HG02852 (cell line): ENCODE measurements around the gene INPP4B.

Experiments used
- ATAC-seq: cut with Tn5 transposase; IDR thresholded peaks from one replicate; pipeline ENCODE4 v1.9.1; 2021; ENCODE audit warnings: mild to moderate bottlenecking, moderate library complexity; ENCODE audit not compliant: unreplicated experiment

INPP4B gene

DNA sequence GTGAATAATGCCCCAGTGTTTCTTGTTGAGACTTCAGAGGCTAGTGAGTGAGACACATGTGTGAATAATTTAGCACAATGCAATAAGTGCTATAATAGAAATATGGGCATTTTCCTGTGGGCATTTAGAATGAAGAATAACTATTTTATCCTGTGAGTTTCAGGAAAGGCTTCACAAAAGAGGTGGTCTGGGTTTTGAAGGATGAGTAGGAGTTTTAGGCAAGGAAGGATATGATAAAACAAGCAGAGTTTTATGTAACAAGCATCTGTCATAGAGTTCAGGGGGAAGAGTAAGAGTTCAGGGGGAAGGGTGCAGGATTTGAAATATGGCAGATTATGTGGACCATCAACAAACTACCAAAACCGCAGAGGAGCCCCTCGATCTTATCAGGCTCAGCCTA lies 529.2 kb downstream of the INPP4B start:
- no peak for ATAC-seq

GRCh38 chr4:142316025-142316424 lies 530.1 kb downstream of the INPP4B start:
- ATAC-seq: no peak

DNA sequence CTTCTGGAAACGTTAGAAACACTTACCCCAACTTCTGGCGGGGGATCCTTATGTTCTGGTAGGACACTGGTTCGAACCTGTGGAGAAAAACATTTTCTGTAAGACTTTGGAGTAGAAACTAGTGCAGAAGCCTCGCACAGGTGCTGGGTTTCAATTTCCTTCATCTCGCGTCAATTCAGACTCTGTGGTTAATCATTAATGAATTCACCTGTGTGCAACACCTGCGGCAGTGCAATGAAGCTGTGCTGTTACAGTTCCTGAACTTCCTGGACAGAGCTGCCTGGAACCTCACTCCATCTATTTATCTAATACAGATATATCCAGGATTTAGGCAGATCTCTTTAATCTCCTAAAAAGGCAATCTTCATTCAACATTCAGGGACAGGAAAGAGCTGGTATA lies 531.4 kb downstream of the INPP4B start:
- no peak for ATAC-seq

- no peak for ATAC-seq
These were observed 531.9 kb downstream of the INPP4B start for GRCh38 chr4:142314247-142314646.

GRCh38 chr4:142312391-142312790 lies 533.7 kb downstream of the INPP4B start:
- no peak for ATAC-seq

- ATAC-seq: no peak
These were observed 534.2 kb downstream of the INPP4B start for GRCh38 chr4:142311916-142312315.

- ATAC-seq: no peak
These were observed 536.3 kb downstream of the INPP4B start for GRCh38 chr4:142309772-142310171.

DNA sequence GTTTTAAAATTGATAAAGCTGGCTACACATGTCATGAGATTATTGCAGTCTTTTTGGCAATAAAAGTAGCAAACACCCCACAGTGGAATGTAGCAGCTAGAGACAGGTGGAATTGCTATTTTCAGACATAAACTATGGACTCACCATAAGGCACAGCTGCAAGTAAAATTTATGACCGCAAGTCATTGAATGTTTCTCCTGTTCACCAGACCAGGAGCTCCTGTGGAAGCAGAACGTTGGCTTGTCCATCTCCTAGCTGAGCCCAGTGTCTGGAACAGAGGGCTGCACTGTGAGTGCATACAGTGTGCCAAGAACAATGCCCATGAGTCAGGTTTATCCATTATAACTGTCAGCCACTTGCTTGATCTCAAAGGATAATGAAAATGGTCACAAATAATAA lies 538.2 kb downstream of the INPP4B start:
- no peak for ATAC-seq

GRCh38 chr4:142297313-142297712 lies 548.8 kb downstream of the INPP4B start:
- no peak for ATAC-seq

DNA sequence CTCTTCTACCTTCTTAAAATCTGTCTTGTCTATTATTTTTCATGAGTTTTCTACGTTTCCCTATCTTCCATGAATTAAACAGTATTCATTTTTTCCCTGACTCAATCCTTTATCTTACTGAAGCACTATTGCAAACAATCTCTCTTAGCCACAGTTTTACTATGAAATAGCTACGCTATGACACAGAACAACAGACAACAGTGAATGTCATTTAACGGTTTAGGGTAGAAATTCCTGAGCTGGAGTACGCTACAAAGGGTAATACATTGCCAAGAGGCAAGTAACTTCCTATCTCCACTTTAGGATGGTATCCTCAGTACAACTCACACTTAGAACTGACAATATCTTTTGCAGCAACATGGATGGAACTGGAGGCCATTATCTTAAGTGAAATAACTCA lies 552.6 kb downstream of the INPP4B start:
- ATAC-seq: no peak

DNA sequence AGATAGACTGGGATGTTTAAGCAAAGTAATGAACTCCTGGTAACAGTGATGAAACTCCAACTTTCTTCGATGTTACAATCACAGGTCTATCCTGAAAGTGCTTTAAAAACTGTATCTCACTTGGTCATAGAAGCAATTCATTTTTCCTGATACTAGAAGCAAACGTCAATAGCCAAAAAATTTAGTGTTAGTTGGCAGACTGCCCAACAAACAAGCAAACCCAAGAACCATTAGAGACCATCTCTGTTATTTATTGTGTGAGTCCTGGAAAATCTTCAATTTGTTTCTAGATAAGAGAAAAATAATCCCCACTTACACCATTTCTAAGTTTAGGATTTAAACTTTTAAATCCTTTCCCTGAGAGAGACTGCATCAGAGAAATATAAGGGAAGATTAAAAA lies 553.9 kb downstream of the INPP4B start:
- ATAC-seq: no peak

DNA sequence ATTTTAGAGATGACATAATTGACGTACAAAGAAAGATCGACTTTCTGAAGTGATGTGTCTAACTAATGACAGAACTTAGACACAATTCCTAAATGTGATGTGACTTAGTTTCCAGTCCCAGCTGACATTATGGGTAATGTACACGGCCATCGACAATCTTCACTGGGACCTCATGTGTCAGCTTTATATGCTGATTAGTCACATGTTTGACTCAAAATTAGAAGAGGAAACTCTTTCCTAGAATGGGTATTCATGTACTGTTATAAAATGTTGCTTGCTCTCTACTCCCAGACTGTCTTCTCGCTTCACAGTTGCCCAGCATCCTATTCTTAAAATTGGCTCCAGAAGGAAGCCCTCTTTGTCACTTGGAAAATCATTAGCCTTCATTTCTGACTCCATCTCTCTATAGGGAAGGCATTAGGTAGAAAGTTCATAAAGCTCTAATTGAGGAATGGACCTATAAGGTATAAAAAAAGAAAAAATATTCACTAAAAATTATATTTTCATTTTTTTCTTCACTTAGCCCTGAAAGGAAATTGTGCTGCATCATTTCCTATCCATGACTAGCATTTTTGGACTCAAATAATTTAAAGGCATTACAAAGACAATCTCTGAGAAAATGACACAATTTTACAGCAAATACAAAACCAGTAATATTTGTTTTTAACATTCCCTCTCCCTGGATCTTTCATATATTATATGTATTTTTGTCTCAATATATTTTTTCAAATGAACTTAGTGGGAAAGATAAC lies 554.6 kb downstream of the INPP4B start:
- no peak for ATAC-seq

GRCh38 chr4:142287371-142287770 lies 558.7 kb downstream of the INPP4B start:
- ATAC-seq: no peak

DNA sequence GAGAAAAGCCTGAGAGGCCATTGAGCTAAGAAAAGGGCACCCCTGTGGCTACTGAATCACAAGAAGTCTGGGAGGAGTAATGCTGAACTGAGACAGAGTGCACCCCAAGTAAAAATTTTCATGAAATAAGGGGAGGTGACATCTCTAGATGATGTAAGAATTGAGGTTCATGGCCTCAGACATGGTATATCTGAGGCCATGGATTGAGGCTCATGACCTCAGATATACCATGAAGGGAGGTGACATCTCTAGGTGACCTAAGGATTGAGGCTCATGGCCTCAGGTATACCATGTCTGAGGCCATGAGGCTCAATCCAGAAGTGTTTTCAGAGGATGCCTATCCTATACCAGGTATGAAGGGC lies 560.9 kb downstream of the INPP4B start:
- ATAC-seq: no peak

DNA sequence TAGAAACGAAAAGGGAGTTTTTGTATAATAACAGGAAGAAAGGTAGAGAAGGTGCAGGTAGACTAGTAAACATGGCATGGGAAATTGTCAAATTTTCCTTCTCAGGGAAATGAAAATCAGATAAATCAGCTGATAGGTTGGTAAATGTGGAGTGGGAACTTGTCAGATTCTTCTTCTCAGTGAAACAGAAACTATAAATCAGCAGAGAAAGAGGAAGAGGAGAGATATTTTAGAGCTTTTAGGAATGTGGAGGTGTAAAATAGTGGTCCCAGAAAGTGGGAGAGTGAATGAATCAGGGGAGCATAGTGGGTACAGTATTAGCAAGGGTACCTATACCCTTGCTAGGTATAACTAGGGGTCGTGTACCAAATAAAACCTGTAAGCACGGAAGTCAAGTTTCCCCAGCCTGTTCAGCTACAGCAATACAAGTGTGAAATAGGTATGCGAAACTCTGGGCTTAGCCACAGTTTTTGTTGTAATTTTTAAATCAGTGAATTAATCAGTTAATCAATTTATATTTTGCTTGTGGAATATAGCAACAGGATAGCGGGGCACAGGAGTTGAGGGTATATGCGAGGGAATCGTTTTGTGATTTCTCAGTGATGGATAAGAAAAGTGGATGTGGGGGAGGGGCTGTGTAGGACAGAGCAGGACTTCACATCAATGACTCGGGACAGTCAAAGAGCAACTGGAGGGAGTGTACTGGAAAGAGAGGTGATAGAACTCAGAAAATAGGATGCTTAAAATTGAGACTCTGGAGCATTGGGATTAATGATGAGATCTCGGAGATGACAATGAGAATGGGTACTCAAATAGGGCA lies 561.5 kb downstream of the INPP4B start:
- no peak for ATAC-seq

DNA sequence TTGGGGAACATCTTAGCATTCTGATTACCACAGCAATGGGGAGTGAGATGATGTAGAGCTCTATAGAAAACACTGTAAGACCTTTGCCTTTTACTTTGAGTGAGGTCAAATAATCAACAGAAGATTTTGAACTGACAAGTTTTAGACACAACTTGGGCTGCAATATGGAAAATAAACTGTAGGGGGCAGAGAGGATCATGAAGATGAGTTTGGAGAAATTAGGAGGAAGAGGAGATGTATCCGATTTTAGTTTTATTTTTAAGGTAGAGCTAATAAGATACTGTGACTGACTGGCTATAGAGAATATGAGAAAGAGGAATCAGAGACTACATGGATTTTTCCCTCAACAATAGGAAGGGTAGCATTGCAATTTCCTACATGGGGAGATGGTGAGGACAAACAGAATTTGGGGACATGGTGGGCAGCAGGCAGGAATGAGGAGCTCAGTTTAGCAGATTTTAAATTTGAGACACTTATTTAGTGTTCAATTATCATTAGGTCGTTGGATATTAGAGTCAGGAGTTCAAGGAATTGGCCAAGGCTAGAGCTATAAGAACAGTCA lies 563.1 kb downstream of the INPP4B start:
- ATAC-seq: no peak

DNA sequence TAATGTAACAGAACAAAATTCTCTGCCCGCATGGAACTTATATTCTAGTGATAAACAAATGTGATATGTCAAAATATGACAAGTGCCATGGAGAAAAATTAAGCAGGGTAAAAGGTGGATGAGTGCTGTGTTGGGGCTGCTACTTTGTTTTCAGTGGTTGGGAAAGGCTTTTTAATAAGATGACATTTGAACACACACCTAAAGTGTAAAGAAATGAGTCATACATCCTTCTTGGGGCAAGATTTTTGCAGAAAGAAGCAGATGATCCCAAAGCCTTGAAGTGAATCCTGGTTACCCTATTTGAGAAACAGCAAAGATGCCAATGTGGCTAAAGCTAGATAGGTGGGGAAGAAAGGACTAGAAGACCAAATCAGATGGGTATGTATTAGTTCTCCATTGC lies 564.1 kb downstream of the INPP4B start:
- ATAC-seq: no peak

DNA sequence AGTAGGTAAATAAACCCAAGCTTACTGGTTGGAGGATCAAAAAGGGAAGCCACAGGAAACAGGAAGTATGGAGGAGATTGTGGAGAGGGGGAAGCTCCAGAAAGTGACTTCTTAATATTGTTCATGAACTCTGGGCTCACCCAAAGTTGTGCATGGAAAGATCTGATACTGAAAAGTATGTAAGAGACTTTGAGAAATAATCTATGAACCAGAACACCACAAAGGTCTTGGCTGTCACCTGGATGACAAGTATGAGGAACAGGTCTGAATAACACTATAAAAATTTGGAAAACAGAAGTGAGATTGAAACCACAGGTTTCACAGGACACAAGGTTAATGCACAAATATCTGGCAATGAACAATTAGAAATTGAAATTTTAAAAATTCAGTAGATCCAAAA lies 567.4 kb downstream of the INPP4B start:
- no peak for ATAC-seq

- ATAC-seq: no peak
These were observed 567.9 kb downstream of the INPP4B start for GRCh38 chr4:142278171-142278570.

- ATAC-seq: no peak
These were observed 572.0 kb downstream of the INPP4B start for GRCh38 chr4:142274137-142274536.

DNA sequence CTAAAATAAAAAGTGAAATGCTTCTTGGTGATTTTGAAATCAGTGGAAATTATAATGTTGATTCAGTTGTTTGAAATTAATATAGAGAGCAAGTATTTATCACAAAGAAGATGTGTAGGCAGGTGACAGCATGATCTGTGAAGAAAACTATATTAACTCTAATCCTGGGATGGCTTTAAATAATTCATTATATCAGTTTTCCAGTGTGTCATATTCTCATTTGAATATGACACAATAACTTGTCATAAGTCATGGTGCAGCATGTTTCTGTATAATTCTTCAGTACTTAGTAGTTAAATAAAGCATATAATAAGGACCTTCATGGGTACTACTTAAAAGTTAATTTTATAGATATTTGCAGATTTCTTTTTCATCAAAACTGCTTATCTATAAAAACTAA lies 573.6 kb downstream of the INPP4B start:
- ATAC-seq: no peak

DNA sequence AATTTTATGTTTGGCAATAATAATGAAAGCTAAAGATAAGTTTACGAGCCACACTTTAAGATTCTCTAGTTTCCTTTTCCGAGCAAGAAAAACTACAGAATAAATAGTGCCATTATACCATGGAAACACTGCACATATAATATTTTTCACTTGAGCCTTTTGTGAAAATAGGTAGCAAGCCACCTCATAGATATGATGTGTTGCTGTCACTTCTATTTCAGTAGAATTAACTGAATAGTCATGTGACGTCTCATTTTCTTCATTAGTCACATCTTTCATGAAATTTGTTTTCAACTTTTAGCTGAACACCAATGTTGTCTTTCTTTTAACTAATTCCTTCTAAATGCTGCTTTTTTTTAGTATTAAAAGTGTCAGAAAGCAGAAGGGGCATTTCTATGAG lies 574.3 kb downstream of the INPP4B start:
- no peak for ATAC-seq
